Measurements from ENCODE around the gene THAP4. TPM values are rescaled to one million over a fixed set of nuclear protein-coding genes. Genes with fewer than 3 reads are reported as not detected.

Gene THAP4
- total RNA-seq, 1 donor from 2014 or later: 32.4 TPM

DNA sequence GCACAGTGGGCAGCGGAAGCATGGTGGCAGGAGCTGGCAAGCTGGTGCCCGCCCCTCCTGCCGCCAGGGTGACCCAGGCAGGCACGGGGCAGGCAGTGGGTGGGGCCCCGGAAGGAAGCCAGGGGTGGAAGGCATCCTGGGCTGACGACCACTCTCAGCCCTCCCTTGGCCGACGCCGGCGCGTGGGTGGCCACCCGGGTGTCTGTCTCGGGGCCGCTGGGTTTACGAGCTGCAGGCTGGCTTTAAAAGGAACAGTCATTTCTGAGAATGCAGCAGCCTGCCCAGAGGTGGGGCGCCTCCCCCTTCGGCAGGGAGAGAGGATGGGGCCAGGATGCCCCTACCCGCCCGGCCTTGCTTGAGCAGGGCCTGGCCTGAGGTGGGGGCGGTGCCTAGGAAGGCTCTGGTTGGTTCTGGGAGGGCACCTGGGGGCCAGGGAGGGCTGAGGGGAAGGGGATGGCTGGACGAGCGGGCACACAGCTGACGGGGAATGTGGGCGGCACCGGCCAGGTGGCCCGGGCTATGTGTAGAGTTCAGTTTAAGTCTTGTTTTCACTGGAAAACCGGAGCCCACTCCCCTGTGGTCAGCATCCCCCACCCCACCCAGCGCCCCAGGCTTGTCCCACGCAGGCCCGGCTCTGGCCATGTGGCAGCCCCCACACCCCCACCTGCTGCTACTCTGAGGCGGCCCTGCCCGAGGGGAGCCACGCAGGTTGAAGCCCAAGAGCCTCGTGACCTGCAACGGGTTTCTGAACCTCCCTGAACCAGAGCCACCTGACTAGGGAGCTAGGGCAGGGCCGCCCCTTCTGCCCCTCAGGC is 72.2 kb downstream of the THAP4 start:
- H3K36me3 Mint-ChIP-seq (ENCODE audit: unreplicated experiment): no peaks in the 10 kb centered on the region
- DNase-seq: no peak
- TF ChIP-seq, protein P1, sequence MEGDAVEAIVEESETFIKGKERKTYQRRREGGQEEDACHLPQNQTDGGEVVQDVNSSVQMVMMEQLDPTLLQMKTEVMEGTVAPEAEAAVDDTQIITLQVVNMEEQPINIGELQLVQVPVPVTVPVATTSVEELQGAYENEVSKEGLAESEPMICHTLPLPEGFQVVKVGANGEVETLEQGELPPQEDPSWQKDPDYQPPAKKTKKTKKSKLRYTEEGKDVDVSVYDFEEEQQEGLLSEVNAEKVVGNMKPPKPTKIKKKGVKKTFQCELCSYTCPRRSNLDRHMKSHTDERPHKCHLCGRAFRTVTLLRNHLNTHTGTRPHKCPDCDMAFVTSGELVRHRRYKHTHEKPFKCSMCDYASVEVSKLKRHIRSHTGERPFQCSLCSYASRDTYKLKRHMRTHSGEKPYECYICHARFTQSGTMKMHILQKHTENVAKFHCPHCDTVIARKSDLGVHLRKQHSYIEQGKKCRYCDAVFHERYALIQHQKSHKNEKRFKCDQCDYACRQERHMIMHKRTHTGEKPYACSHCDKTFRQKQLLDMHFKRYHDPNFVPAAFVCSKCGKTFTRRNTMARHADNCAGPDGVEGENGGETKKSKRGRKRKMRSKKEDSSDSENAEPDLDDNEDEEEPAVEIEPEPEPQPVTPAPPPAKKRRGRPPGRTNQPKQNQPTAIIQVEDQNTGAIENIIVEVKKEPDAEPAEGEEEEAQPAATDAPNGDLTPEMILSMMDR (IDR thresholded peaks at IDR 0.05; ENCODE audit: partially characterized antibody, unreplicated experiment): no peak

DNA sequence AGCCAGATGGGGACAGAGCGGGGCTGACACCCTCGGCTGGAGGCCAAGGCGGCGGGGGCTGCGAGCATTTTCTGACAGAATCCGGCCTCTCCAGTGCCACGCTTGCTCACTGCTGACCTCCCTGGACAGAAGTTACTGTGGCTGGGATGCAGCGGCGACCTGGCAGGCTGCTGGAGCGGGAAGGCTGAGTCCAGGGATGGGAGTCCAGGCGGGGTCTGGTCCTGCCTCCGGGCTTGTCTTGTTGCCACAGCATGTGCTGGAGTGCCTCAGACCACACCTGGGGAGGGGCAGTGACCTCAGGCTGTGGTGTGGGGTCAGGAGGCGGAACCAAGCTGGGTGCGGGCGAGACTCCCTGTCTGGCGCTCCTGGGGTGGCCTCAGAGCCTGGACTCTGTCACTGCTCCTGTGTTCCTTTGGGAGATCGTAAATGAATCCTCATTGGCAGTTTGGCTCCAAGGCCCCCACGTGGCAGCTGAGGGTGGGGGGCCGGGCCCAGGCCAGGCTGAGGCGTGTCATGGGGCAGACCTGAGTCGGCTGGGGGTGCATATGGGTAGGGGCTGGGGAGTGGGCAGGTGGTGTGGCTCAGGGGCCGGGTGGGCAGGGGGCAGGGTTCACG is 72.9 kb downstream of the THAP4 start:
- no peak for DNase-seq
- TF ChIP-seq, protein P1 (IDR thresholded peaks at IDR 0.05; ENCODE audit: partially characterized antibody, unreplicated experiment): no peak
- H3K4me1 Mint-ChIP-seq (ENCODE audit: low read depth, unreplicated experiment): no peaks in the 10 kb centered on the region
- H3K27ac Mint-ChIP-seq (ENCODE audit: unreplicated experiment): no peak overlapping the region
- H3K4me3 Mint-ChIP-seq (ENCODE audit: unreplicated experiment): no peak overlapping the region
- no peaks in the 10 kb centered on the region for H3K9me3 Mint-ChIP-seq (ENCODE audit: unreplicated experiment)
- H3K27me3 Mint-ChIP-seq (ENCODE audit: unreplicated experiment): peaks cover 9% of the 10 kb centered on the region
- no peaks in the 10 kb centered on the region for H3K36me3 Mint-ChIP-seq (ENCODE audit: unreplicated experiment)

More for the DNA sequence above, 72.2 kb downstream of the THAP4 start:
- Mint-ChIP-seq H3K4me3 (ENCODE audit: unreplicated experiment) (no peak overlapping the region), H3K9me3 (ENCODE audit: unreplicated experiment) (peaks cover 2% of the 10 kb centered on the region), H3K27me3 (ENCODE audit: unreplicated experiment) (peaks cover 9% of the 10 kb centered on the region), H3K27ac (ENCODE audit: unreplicated experiment) (no peak overlapping the region), H3K4me1 (ENCODE audit: low read depth, unreplicated experiment) (no peaks in the 10 kb centered on the region)

DNA sequence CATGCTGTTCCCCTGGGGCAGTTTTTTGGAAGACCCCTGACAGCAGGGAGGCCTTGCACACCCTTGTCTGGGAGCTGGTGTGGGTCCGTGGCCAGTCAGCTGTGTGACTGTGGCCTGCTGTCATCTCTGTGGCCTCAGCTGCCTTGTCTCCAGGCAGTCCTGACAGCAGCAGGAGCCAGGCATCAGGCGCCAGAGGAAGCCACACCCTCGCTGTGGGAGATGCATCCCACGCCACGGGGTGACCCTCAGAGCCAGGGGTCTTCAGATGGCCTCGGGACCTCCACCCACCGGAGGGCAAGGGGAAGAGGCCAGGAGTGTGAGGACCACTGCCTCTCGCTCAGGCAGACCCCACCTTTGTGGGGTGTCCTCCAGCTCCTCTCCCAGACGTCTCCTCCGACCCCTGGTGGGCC is 73.4 kb downstream of the THAP4 start:
- no peak overlapping the region for H3K27ac Mint-ChIP-seq (ENCODE audit: unreplicated experiment)
- H3K4me1 Mint-ChIP-seq (ENCODE audit: low read depth, unreplicated experiment): no peaks in the 10 kb centered on the region
- no peaks in the 10 kb centered on the region for H3K36me3 Mint-ChIP-seq (ENCODE audit: unreplicated experiment)
- H3K27me3 Mint-ChIP-seq (ENCODE audit: unreplicated experiment): peaks cover 9% of the 10 kb centered on the region
- TF ChIP-seq, protein P1 (IDR thresholded peaks at IDR 0.05; ENCODE audit: partially characterized antibody, unreplicated experiment): no peak
- H3K9me3 Mint-ChIP-seq (ENCODE audit: unreplicated experiment): no peaks in the 10 kb centered on the region
- no peak overlapping the region for H3K4me3 Mint-ChIP-seq (ENCODE audit: unreplicated experiment)
- DNase-seq: no peak

DNA sequence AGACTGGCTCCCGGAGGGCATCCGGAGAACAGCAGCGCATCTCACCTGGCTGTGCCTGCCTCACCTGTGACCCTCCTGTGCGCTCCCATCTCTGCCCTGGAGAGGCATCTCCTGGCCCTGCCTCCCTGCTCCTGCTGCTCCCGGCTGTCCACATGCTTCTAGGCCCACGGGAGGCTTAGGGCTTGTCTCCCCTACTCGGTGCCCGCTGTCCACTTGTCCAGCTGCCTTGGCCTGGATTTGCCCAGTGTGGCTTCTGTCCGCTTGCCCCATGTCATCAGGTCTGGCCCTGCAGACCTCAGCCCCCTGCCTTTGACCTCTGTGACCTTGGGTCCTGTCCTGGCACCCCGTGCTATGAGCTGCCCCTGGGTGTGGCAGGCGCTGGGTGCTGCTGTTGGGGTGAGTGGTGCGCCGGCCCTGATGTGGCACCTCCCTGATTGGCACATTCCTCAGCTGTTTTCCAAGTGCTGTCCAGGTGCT is 73.9 kb downstream of the THAP4 start:
- H3K9me3 Mint-ChIP-seq (ENCODE audit: unreplicated experiment): peaks cover 2% of the 10 kb centered on the region
- no peak for DNase-seq
- no peak overlapping the region for H3K4me3 Mint-ChIP-seq (ENCODE audit: unreplicated experiment)
- H3K27ac Mint-ChIP-seq (ENCODE audit: unreplicated experiment): no peak overlapping the region
- peaks cover 3% of the 10 kb centered on the region for H3K36me3 Mint-ChIP-seq (ENCODE audit: unreplicated experiment)
- peaks cover 12% of the 10 kb centered on the region for H3K27me3 Mint-ChIP-seq (ENCODE audit: unreplicated experiment)
- no peaks in the 10 kb centered on the region for H3K4me1 Mint-ChIP-seq (ENCODE audit: low read depth, unreplicated experiment)
- TF ChIP-seq, protein P1 (IDR thresholded peaks at IDR 0.05; ENCODE audit: partially characterized antibody, unreplicated experiment): no peak
